ENCODE results near the gene RABGAP1L. TPM values are rescaled to one million over a fixed set of nuclear protein-coding genes. Genes with fewer than 3 reads are reported as not detected.
"Not testable (repeated sequence)": the region's sequence is repeated elsewhere in the genome, so short reads cannot be mapped to it uniquely, and the experiment has no call there.

The RABGAP1L gene
- total RNA-seq, 1 donor from 2014 or later, result 80.6 TPM

GRCh38 chr1:174401075-174401474, 241.8 kb downstream of the RABGAP1L start:
- H3K27me3 ChIP-seq, result no peaks in the 10 kb centered on the region
- intact Hi-C loops (cut with DNase I), result no loop called here
- ATAC-seq, result no peak
- H3K27ac ChIP-seq, result no peak overlapping the region
- no peak for TF ChIP-seq CTCF (IDR thresholded peaks at IDR 0.05)
- H3K36me3 ChIP-seq, result no peaks in the 10 kb centered on the region
- no peaks in the 10 kb centered on the region for H3K4me1 ChIP-seq
- no peak overlapping the region for H3K4me3 ChIP-seq
- DNase-seq, result no peak
- no peaks in the 10 kb centered on the region for H3K9me3 ChIP-seq

GRCh38 chr1:174405219-174405618, 245.9 kb downstream of the RABGAP1L start:
- DNase-seq (no peak), ATAC-seq (no peak)
- H3K27ac ChIP-seq, result no peak overlapping the region
- intact Hi-C loops (cut with DNase I), result no loop called here
- H3K9me3 ChIP-seq, result no peaks in the 10 kb centered on the region
- H3K27me3 ChIP-seq, result no peaks in the 10 kb centered on the region
- H3K36me3 ChIP-seq, result no peaks in the 10 kb centered on the region
- no peak for TF ChIP-seq CTCF (IDR thresholded peaks at IDR 0.05)
- H3K4me3 ChIP-seq, result no peak overlapping the region
- H3K4me1 ChIP-seq, result no peaks in the 10 kb centered on the region

- DNase-seq, result no peak
- Histone ChIP-seq H3K27me3 (no peaks in the 10 kb centered on the region), H3K4me3 (no peak overlapping the region), H3K27ac (no peak overlapping the region), H3K36me3 (no peaks in the 10 kb centered on the region), H3K4me1 (no peaks in the 10 kb centered on the region), H3K9me3 (no peaks in the 10 kb centered on the region)
- TF ChIP-seq CTCF (IDR thresholded peaks at IDR 0.05), result no peak
- intact Hi-C loops (cut with DNase I), result no loop called here
- no peak for ATAC-seq
These were observed 247.1 kb downstream of the RABGAP1L start for GRCh38 chr1:174406421-174406820.

- Histone ChIP-seq H3K4me3 (no peak overlapping the region), H3K27ac (no peak overlapping the region), H3K36me3 (no peaks in the 10 kb centered on the region), H3K27me3 (no peaks in the 10 kb centered on the region), H3K4me1 (no peaks in the 10 kb centered on the region), H3K9me3 (no peaks in the 10 kb centered on the region)
- intact Hi-C loops (cut with DNase I), result no loop called here
- ATAC-seq (no peak), DNase-seq (no peak)
- TF ChIP-seq CTCF (IDR thresholded peaks at IDR 0.05), result no peak
These were observed 248.3 kb downstream of the RABGAP1L start for GRCh38 chr1:174407665-174408064.

- no peaks in the 10 kb centered on the region for H3K36me3 ChIP-seq
- TF ChIP-seq CTCF (IDR thresholded peaks at IDR 0.05), result no peak
- ATAC-seq (no peak), DNase-seq (no peak)
- no peaks in the 10 kb centered on the region for H3K9me3 ChIP-seq
- intact Hi-C loops (cut with DNase I), result no loop called here
- H3K27me3 ChIP-seq, result no peaks in the 10 kb centered on the region
- no peak overlapping the region for H3K4me3 ChIP-seq
- no peaks in the 10 kb centered on the region for H3K4me1 ChIP-seq
- no peak overlapping the region for H3K27ac ChIP-seq
These were observed 248.8 kb downstream of the RABGAP1L start for GRCh38 chr1:174408146-174408545.

- ATAC-seq; H3K9me3 ChIP-seq; H3K4me1 ChIP-seq; H3K4me3 ChIP-seq; H3K27me3 ChIP-seq; H3K36me3 ChIP-seq; intact Hi-C loops (cut with DNase I); DNase-seq; H3K27ac ChIP-seq: not testable (repeated sequence)
These were observed 250.5 kb downstream of the RABGAP1L start for GRCh38 chr1:174409801-174410200.
